H9 (cell line): ENCODE measurements around the gene LEKR1. TPM values are rescaled to one million over a fixed set of nuclear protein-coding genes. Genes with fewer than 3 reads are reported as not detected.

Experiments used
- DNase-seq: peaks from one replicate; pipeline ENCODE4 v3.0.0-alpha.2; 2017
- H2AFZ ChIP-seq: one replicate; pipeline ENCODE4 v1.6.1; 2013; ENCODE audit warnings: mild to moderate bottlenecking, low read length, control low read depth, moderate library complexity
- H2AK5ac ChIP-seq: 2 replicates; pipeline ENCODE4 v1.6.1; 2013; ENCODE audit warnings: low read length, control low read depth, mixed read lengths; ENCODE audit not compliant: insufficient read length
- H2BK120ac ChIP-seq: one replicate; pipeline ENCODE4 v1.6.1; 2013; ENCODE audit warnings: low read depth, mild to moderate bottlenecking, low read length, control low read depth, inconsistent platforms; ENCODE audit not compliant: poor library complexity, severe bottlenecking
- H2BK12ac ChIP-seq: 2 replicates; pipeline ENCODE4 v1.6.1; 2013; ENCODE audit warnings: low read length, control low read depth, mixed read lengths, low read depth; ENCODE audit not compliant: insufficient read length
- H2BK15ac ChIP-seq: 2 replicates; pipeline ENCODE4 v1.6.1; 2013; ENCODE audit warnings: low read depth, low read length, control low read depth
- H2BK20ac ChIP-seq: one replicate; pipeline ENCODE4 v1.6.1; 2013; ENCODE audit warnings: low read depth, mild to moderate bottlenecking, low read length, control low read depth, inconsistent platforms; ENCODE audit not compliant: poor library complexity, severe bottlenecking
- H2BK5ac ChIP-seq: 2 replicates; pipeline ENCODE4 v1.6.1; 2013; ENCODE audit warnings: low read length, control low read depth, mixed read lengths; ENCODE audit not compliant: insufficient read length
- H3K14ac ChIP-seq: 2 replicates; pipeline ENCODE4 v1.6.1; 2013; ENCODE audit warnings: low read length, control low read depth; ENCODE audit not compliant: insufficient read depth
- H3K18ac ChIP-seq: 2 replicates; pipeline ENCODE4 v1.6.1; 2013; ENCODE audit warnings: low read depth, mild to moderate bottlenecking, mixed read lengths, low read length, control low read depth; ENCODE audit not compliant: insufficient read length
- H3K23ac ChIP-seq: 2 replicates; pipeline ENCODE4 v1.6.1; 2013; ENCODE audit warnings: low read length, control low read depth, mixed read lengths, low read depth; ENCODE audit not compliant: insufficient read length
- H3K23me2 ChIP-seq: 2 replicates; pipeline ENCODE4 v1.6.1; 2013; ENCODE audit warnings: low read depth, mild to moderate bottlenecking, mixed read lengths, low read length, control low read depth; ENCODE audit not compliant: insufficient read length, poor library complexity, severe bottlenecking
- H3K27ac ChIP-seq: 2 replicates; pipeline ENCODE4 v1.5.1; 2013; ENCODE audit warnings: low read length, control low read depth, mixed read lengths, low read depth; ENCODE audit not compliant: insufficient read length
- H3K27me3 ChIP-seq: 2 replicates; pipeline ENCODE4 v1.6.1; 2013; ENCODE audit warnings: low read length, control low read depth, inconsistent platforms; ENCODE audit not compliant: insufficient read depth
- H3K4ac ChIP-seq: 2 replicates; pipeline ENCODE4 v1.6.1; 2013; ENCODE audit warnings: low read depth, mild to moderate bottlenecking, control low read depth, inconsistent platforms, low read length, moderate library complexity
- H3K4me1 ChIP-seq: 2 replicates; pipeline ENCODE4 v1.6.1; 2013; ENCODE audit warnings: low read length, control low read depth, inconsistent platforms; ENCODE audit not compliant: insufficient read depth
- H3K4me2 ChIP-seq: 2 replicates; pipeline ENCODE4 v1.6.1; 2013; ENCODE audit warnings: low read length, control low read depth, mixed read lengths; ENCODE audit not compliant: insufficient read length, insufficient read depth
- H3K56ac ChIP-seq: 2 replicates; pipeline ENCODE4 v1.6.1; 2013; ENCODE audit warnings: low read depth, mild to moderate bottlenecking, mixed read lengths, low read length, control low read depth; ENCODE audit not compliant: insufficient read length
- H3K79me1 ChIP-seq: 2 replicates; pipeline ENCODE4 v1.6.1; 2013; ENCODE audit warnings: low read depth, mild to moderate bottlenecking, moderate library complexity, low read length, control low read depth, inconsistent platforms; ENCODE audit not compliant: insufficient read depth, poor library complexity, severe bottlenecking
- H3K79me2 ChIP-seq: 2 replicates; pipeline ENCODE4 v1.6.1; 2013; ENCODE audit warnings: low read length, control low read depth, inconsistent platforms; ENCODE audit not compliant: insufficient read depth
- H3K9ac ChIP-seq: 2 replicates; pipeline ENCODE4 v1.6.1; 2013; ENCODE audit warnings: low read length, control low read depth, mixed read lengths; ENCODE audit not compliant: insufficient read length; ENCODE audit errors: extremely low read depth
- H3K9me3 ChIP-seq: one replicate; pipeline ENCODE4 v1.6.1; 2013; ENCODE audit warnings: low read depth, low read length, inconsistent platforms; ENCODE audit not compliant: control insufficient read depth
- H3T11ph ChIP-seq: one replicate; pipeline ENCODE4 v1.6.1; 2013; ENCODE audit warnings: mild to moderate bottlenecking, low read length, control low read depth, inconsistent platforms
- H4K20me1 ChIP-seq: one replicate; pipeline ENCODE4 v1.6.1; 2013; ENCODE audit not compliant: control insufficient read depth, insufficient read length, insufficient read depth
- H4K5ac ChIP-seq: 2 replicates; pipeline ENCODE4 v1.6.1; 2013; ENCODE audit warnings: low read depth, mild to moderate bottlenecking, mixed read lengths, low read length, control low read depth; ENCODE audit not compliant: insufficient read length
- H4K8ac ChIP-seq: replicated peaks from 2 replicates; pipeline ENCODE4 v1.6.1; 2013; ENCODE audit warnings: low read length, control low read depth, mixed read lengths, low read depth; ENCODE audit not compliant: insufficient read length
- H4K91ac ChIP-seq: 2 replicates; pipeline ENCODE4 v1.6.1; 2013; ENCODE audit warnings: low read depth, mild to moderate bottlenecking, moderate library complexity, mixed read lengths, low read length, control low read depth; ENCODE audit not compliant: insufficient read length
- H3K27ac Mint-ChIP-seq, 3 experiments: 2 replicates in 2 of 3; 3 replicates in 1 of 3; pipeline ENCODE4 v1.8.0; 2020 to 2021; ENCODE audit warnings: mixed read lengths in 3 of 3, mild to moderate bottlenecking in 1 of 3, moderate library complexity in 1 of 3
- H3K27me3 Mint-ChIP-seq: 2 replicates; pipeline ENCODE4 v1.8.0; 2021; ENCODE audit warnings: low read depth, mild to moderate bottlenecking, moderate library complexity, mixed read lengths
- H3K36me3 Mint-ChIP-seq, 3 experiments: 2 replicates in 2 of 3; 3 replicates in 1 of 3; pipeline ENCODE4 v1.8.0; 2020 to 2021; ENCODE audit warnings: low read depth in 3 of 3, mixed read lengths in 3 of 3; ENCODE audit not compliant: insufficient read depth in 1 of 3
- H3K4me1 Mint-ChIP-seq, 2 experiments: 2 replicates each; pipeline ENCODE4 v1.8.0; 2020; ENCODE audit warnings: mixed read lengths in 2 of 2
- H3K4me3 Mint-ChIP-seq, 2 experiments: 2 replicates in 1 of 2; 3 replicates in 1 of 2; pipeline ENCODE4 v1.8.0; 2020 to 2021; ENCODE audit warnings: mild to moderate bottlenecking in 2 of 2, mixed read lengths in 2 of 2, moderate library complexity in 1 of 2
- H3K9me3 Mint-ChIP-seq, 2 experiments: 2 replicates in 1 of 2; 3 replicates in 1 of 2; pipeline ENCODE4 v1.8.0; 2020; ENCODE audit warnings: mild to moderate bottlenecking in 2 of 2, mixed read lengths in 2 of 2, moderate library complexity in 1 of 2
- WGBS: extraction: QIAGEN DNeasy Blood & Tissue Kit; methylation state at CpG from one replicate; pipeline ENCODE4 v1.1.7; 2013; ENCODE audit warnings: missing lambda C conversion rate, low lambda C conversion rate, mixed read lengths; ENCODE audit not compliant: insufficient read length; ENCODE audit errors: extremely low coverage; 5-methylcytosine and 5-hydroxymethylcytosine counted together
- total RNA-seq: library from RNA; stranded (reverse); gene quantifications from 2 replicates; pipeline ENCODE4 v1.2.1, GENCODE V29; 2021
- TF ChIP-seq, protein P1 (sequence below): fragments of 200-600 bp; sonication (generic); conservative IDR thresholded peaks from 3 replicates; pipeline ENCODE4 v1.8.0; 2021; ENCODE audit warnings: antibody characterized with exemption, mild to moderate bottlenecking

The LEKR1 gene
- total RNA-seq, 1 experiment from 2014 or later, result not detected

DNA sequence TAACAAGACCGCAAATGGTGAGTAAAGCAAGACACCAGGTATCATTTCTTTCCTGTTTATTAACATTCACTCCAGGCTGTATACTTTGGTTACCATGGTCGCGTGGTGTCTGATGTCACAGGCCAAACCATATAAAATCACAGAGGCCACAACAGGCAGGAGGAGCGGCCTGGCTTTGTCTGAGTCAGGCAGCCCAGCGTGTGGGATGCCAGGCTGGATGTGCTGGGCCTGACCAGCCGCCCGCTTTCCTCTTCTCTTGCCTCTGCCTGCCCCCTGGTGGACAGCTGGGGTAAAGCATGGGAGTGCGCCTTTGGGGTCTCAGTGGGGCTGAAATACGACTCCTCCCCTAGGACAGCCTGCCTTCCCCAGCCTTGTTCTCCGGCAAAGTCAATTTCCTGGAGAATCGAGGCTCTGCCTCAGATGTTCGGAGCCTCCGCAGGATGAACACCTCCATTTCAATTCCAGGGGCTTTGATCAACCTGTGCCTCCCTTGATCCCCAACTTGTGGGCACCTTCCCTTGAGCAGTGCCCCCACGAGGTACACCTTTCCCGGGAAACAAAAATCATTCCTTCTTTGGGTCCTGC, 255.6 kb downstream of the LEKR1 start:
- Histone ChIP-seq H3K27me3 (no peaks in the 10 kb centered on the region), H4K91ac (no peak overlapping the region), H2BK20ac (no peak overlapping the region), H4K8ac (no peak overlapping the region), H3K9ac (no peak overlapping the region), H3K4ac (no peak overlapping the region), H3K9me3 (no peaks in the 10 kb centered on the region), H3K23me2 (no peaks in the 10 kb centered on the region), H2BK5ac (no peak overlapping the region), H2BK12ac (no peak overlapping the region), H3K79me1 (no peaks in the 10 kb centered on the region), H3K18ac (peak overlapping the region; percentile 32), H2AK5ac (no peak overlapping the region), H3K4me2 (peak overlapping the region; percentile 25), H3K23ac (no peak overlapping the region), H3K56ac (no peak overlapping the region), H2AFZ (no peak overlapping the region), H3K4me1 (no peaks in the 10 kb centered on the region; the same call in 1 of the 2 replicates), H2BK120ac (no peak overlapping the region), H3K79me2 (no peaks in the 10 kb centered on the region), H4K20me1 (no peaks in the 10 kb centered on the region), H3T11ph (no peak overlapping the region), H3K27ac (no peak overlapping the region), H3K14ac (peak overlapping the region; percentile 2; the same call in 1 of the 2 replicates), H4K5ac (no peak overlapping the region), H2BK15ac (no peak overlapping the region)
- Mint-ChIP-seq H3K27ac (peak overlapping the region in 1 of 3 experiments; percentile 47; a peak in 3 of 7 replicates), H3K4me3 (peak overlapping the region in 1 of 2 experiments; percentile 37; a peak in 1 of 5 replicates), H3K36me3 (no peaks in the 10 kb centered on the region), H3K27me3 (peaks cover 30% of the 10 kb centered on the region), H3K9me3 (no peaks in the 10 kb centered on the region; a peak in 1 of 5 replicates), H3K4me1 (peaks cover 19 to 21% of the 10 kb centered on the region in 2 experiments)
- DNase-seq, result peak; percentile 96
- TF ChIP-seq, protein P1, sequence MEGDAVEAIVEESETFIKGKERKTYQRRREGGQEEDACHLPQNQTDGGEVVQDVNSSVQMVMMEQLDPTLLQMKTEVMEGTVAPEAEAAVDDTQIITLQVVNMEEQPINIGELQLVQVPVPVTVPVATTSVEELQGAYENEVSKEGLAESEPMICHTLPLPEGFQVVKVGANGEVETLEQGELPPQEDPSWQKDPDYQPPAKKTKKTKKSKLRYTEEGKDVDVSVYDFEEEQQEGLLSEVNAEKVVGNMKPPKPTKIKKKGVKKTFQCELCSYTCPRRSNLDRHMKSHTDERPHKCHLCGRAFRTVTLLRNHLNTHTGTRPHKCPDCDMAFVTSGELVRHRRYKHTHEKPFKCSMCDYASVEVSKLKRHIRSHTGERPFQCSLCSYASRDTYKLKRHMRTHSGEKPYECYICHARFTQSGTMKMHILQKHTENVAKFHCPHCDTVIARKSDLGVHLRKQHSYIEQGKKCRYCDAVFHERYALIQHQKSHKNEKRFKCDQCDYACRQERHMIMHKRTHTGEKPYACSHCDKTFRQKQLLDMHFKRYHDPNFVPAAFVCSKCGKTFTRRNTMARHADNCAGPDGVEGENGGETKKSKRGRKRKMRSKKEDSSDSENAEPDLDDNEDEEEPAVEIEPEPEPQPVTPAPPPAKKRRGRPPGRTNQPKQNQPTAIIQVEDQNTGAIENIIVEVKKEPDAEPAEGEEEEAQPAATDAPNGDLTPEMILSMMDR, result peak; percentile 98
- WGBS, result no CpG with 5 or more reads among the region's 15 CpGs
